Activated CD4-positive, alpha-beta T cell treated with anti-CD3 and anti-CD28 coated beads, Interleukin-10, Interleukin-2, amounts not matched to agents 100 ng/mL and 50 ng/mL, durations not matched to agents 16 hours and 8 hours (primary cell): ENCODE data around the gene GM2A.
"Not testable (repeated sequence)": the region's sequence is repeated elsewhere in the genome, so short reads cannot be mapped to it uniquely, and the experiment has no call there.

Experiments
- DNase-seq: peaks from one replicate; pipeline ENCODE4 v3.0.0-alpha.2; 2020

Gene GM2A

GRCh38 chr5:151230048-151230680 is 22.8 kb upstream of the GM2A start:
- no peak for DNase-seq

- no peak for DNase-seq
Measured at GRCh38 chr5:151231359-151231758, 21.6 kb upstream of the GM2A start.

DNA sequence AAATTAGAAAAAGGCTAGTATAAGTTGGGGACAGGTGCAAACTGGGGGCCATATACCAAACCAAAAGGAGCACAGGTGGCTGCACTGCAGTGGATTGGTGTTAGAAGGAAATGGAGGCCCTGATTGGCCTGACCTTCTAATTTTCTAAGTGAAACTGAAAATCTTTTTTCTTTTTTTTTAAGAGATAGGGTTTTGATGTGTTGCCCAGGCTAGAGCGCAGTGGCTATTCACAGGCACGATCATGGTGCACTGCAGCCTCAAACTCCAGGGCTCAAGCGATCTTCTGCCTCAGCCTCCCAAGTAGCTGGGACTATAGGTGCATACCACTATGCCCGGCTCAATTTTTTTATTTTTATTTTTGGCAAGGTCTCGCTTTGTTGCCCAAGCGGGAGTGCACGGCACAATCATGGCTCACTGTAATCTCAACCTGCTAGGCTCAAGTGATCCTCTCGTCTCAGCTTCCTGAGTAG is 19.3 kb upstream of the GM2A start:
- DNase-seq, result no peak

DNA sequence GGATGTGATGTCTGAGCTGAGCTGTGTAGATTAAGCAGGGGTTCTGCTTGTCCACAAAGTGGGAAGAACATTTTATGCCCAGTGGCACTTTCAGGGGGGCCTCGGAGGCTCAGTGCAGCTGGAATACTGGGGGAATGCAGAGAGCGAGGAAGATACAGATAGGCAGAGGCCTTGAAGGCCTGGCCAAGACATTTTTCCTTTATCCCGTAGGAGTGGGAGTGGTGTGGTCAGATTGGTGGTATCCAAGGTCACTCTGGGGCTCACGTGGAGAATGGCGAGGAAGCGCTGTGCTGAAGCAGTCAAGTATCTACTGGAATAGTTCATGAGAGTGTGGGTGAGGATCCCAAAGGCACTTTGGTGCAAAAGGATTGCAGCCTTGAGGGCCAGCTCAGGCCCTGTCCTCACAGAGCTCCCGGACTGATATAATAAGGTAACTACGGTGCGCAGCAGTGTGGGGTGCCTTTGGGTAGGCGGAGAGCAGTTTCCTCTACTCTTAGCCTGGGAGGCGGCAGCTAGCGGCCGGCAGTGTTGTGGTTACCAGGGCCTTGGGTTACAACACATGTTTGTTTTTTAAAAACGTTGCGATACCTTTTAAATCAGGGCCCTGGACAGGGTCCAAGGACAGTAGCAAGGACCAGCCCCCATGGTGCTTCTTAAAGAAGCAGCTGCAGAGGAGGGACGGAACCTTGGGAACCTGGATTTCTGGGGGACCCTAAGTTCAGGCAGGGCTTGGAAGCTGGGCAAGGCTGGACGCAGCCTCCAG is 18.3 kb upstream of the GM2A start:
- peak; percentile 26 for DNase-seq

DNA sequence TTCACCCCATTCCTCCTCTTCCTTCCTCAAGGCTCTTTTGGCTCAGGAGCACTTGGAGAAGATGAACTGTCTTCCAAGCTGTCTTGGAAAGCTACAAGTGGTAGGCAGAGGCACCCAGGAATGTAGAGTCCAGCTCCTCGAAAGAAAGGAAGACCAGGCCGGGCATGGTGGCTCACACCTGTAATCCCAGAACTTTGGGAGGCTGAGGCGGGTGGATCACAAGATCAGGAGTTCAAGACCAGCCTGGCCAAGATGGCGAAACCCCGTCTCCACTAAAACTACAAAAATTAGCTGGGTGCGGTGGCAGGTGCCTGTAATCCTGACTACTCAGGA is 17.8 kb upstream of the GM2A start:
- not testable (repeated sequence) for DNase-seq

DNA sequence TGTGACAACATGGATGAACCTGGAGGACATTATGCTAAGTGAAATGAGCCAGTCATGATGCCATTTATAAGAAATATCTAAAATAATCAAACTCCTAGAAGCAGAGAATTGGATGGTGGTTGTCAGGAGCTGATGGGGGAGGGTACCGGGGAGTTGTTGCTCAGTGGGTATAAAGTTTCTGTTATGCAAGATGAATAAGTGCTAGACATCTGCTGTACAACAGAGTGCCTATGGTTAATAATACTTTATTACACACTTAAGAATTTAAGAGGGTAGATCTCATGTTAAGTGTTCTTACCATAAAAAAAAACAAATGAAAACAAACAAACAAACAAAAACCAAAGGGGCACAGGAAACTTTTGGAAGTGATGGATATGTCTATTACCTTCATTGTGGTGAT is 16.1 kb upstream of the GM2A start:
- DNase-seq, result no peak

DNA sequence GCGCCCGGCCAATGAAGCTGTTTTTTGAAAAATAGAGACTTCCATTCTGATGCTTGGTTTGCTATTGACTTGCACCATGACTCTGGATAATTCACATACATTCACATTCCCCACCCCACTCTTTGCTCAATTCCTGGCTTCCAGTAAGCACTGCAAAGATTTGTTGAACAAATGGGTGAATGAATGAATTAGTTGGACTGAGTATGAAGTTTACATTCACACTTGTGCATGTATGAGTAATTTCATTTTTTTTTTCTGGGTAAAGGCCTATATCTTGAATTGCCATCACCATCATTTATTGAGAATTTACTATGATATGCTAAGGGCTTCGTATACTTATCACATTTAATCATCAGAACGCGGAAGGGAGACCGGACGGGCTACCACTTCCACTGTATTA is 15.3 kb upstream of the GM2A start:
- DNase-seq, result no peak

- DNase-seq, result no peak
Measured at GRCh38 chr5:151238303-151238741, 14.7 kb upstream of the GM2A start.

- peak; percentile 72 for DNase-seq
Measured at GRCh38 chr5:151239237-151239861, 13.6 kb upstream of the GM2A start.

GRCh38 chr5:151240268-151240835 is 12.6 kb upstream of the GM2A start:
- not testable (repeated sequence) for DNase-seq

DNA sequence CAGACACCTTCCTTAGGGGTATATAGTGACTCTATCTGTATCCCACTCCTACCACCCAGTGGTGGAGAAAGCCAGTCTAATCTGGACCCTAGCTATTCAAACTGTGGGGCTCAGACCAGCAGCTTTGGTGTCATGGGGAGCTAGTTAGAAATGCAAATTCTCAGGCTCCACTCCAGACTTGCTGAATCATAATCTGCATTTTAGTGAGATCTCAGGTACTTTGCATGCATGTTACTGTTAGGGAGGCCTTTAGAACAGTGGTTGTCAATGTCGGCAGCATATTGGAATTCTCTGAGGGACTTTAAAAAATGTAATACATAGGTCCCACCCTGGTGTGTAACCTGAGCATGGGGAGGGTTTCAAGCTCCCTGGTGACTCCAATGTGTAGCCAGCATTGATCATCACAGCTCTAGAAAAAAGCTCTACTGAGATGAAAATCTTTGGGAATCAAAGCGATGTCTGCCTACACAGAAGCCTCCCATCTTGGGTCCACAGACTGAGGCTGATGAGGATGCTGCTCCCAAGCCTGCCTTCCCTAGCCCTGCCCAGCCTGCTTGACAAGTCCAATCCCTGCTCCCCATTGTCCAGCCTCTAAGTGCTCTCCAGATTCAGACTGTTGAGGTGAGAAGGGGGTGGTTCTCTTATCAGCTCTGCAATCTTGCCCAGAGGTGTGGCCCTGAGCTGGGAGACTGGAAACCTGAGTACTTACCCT is 11.9 kb upstream of the GM2A start:
- no peak for DNase-seq

DNA sequence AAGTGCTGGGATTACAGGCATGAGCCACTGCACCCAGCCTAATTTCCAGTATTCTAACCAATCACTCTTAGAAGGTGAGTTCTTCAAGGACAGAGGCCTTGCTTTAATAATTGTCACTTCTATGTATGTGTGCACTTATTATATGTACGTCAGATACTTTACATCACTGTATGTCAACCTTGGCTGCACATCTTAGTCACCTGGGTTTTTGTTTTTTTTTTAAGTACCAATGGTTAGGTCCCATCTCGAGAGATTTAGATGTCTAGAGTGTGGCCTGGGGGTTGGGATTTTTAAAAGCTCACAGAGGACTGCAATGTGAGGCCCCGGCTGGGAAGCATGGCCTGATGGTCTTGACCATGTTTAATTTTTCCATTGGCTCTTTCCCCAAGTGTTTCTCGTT is 9.9 kb upstream of the GM2A start:
- no peak for DNase-seq

- peak; percentile 80 for DNase-seq
Measured at GRCh38 chr5:151243564-151243963, 9.4 kb upstream of the GM2A start.

DNA sequence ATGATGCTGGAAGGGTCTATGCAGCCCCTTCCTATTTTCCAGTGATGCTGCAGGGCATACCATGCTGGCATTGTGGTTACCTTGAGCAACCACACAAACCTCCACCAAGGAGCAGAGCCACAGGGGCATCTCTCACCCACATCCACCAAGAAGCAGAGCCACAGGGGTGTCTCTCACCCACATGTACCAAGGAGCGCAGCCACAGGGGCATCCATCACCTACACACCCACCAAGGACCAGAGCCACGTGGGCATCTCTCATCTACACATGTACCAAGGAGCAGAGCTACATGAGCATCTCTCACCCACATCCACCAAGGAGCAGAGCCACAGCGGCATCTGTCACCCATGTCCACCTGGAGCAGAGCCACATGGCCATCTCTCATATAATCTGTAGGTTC is 8.8 kb upstream of the GM2A start:
- peak; percentile 53 for DNase-seq

GRCh38 chr5:151245680-151246219 is 7.2 kb upstream of the GM2A start:
- DNase-seq, result no peak

DNA sequence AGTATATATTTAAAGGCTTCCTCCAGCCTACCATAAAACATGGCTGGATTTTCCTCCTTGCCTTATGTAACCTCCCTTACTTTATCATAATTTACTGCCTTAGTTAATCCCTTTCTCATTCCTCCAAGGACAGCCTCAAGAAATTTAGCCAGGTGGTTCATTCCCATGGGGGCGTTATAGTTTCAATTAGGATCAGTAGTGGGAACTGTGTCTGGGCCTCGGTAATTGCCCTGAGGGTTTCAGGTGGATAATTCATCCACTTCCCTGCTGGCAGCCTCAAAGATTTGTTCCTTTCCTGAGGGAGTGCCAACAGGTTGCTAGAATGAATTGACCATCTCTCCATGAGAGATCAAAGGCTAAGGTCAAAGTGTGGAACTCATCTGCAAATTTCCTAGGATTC is 4.3 kb upstream of the GM2A start:
- DNase-seq, result no peak

DNA sequence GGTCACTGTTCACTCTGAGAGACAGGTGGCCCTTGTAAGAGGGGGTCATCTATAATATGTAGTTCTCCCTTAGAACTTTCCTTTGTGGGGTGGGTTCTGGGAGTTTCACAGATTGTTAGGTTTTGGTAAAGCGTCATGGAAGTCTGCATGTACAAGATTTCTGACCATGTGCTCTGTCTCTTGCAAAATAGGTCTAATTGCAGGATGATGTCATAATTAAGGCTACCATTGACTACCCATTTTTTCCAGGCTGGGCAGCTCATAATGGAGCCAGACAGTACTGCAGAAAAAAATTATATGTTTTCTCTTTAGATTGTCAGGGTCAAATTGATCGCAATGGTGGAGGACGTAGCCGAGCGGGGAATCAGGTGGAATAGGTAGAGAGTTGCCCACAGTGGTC is 3.7 kb upstream of the GM2A start:
- DNase-seq, result no peak

DNA sequence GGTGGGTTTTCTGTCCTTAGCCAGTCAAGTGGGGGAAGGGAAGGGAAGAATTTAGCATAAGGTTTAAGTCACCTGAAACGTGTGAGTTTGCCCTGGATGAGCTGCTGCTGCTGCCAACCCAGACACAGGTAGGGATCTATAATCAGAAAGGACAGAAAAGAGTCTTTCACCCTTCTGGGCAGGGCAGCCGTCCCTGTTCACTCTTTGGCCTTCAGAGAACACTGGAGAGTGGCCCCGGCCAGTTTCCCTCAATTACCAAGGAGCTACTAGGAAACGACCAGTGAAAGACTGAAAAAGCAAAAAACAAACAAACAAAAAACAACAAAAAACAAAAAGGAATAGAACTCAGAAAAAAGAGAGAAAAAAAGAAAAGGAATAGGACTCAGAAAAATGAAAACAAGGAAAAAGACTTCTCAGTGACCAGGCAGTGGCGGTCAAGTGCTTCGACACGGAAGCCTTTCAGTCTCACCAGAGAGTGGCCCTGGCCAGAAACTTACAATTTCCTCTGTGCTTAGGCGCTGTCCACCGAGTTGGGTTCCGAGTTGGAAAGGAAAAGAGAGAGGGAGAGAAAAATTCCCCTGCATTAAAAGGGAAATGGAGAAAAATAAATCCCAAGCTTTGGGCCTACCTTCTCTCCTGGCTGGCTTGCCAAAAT is 2.5 kb upstream of the GM2A start:
- DNase-seq, result no peak

DNA sequence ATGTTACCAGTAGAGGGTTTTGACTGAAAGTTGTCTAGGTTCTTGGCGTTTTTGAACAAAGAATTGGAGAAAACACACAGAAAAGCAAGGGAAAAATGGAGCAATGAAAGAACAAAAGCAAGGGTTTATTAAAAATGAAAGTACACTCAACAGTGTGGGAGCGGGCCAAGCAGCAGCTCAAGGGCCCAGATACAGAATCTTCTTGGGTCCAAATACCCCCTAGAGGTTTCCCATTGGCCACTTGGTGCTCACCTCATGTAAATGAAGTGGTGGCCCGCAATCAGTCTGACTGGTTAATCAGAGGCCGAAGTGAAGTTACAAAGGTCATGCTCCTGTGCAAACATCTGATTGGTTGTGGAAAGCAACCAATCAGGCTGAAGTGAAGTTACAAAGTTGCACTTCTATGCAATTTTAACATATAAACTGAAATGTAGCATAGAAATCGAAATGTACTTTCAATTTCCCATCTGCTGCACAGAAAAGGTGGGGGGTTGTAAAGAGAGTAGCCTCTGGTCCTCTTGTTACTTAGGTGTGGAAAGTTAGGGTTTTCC is 1.9 kb upstream of the GM2A start:
- peak; percentile 77 for DNase-seq

- DNase-seq, result no peak
Measured at GRCh38 chr5:151251621-151252020, 1.4 kb upstream of the GM2A start.

GRCh38 chr5:151253605-151253950 is 593 bp downstream of the GM2A start:
- DNase-seq, result no peak

DNA sequence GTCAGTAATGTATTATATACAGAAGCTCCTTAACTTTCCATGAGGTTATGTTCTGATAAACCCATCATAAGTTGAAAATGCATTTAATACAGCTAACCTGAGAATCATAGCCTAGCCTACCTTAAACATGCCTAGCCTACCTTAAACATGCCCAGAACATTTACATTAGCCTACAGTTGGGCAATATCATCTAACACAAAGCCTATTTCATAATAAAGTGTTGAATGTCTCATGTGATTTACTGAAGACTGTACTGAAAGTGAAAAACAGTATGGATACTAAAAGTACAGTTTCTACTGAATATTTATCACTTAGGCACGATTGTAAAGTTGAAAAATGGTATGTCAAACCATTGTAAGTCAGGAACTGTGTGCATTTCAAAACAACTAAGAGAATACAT is 1.6 kb downstream of the GM2A start:
- no peak for DNase-seq
